GM23338 (cell line): ENCODE results near the gene LEMD2. TPM values are rescaled to one million over a fixed set of nuclear protein-coding genes. Genes with fewer than 3 reads are reported as not detected.

Experiments used
- ATAC-seq: fragments of 200-7000 bp; cut with Tn5 transposase; 3 replicates; pipeline ENCODE4 v1.9.1; 2020
- DNase-seq: peaks from one replicate; pipeline ENCODE4 v3.0.0-alpha.2; 2015; ENCODE audit warnings: low spot score
- H2AFZ ChIP-seq: fragments of 200-600 bp; sonication (generic); 2 replicates; pipeline ENCODE4 v1.8.0; 2016; ENCODE audit warnings: antibody characterized with exemption, mild to moderate bottlenecking, moderate library complexity
- H3F3A ChIP-seq: fragments of 200-600 bp; sonication (generic); replicated peaks from 2 replicates; pipeline ENCODE4 v1.8.0; 2017; ENCODE audit warnings: antibody characterized with exemption, mixed run types, low read depth
- H3K27ac ChIP-seq: fragments of 200-600 bp; sonication (generic); 2 replicates; pipeline ENCODE4 v1.6.1; 2016; ENCODE audit warnings: low read depth
- H3K27me3 ChIP-seq: fragments of 200-600 bp; sonication (generic); 2 replicates; pipeline ENCODE4 v1.8.0; 2016; ENCODE audit warnings: mild to moderate bottlenecking, mixed run types, moderate library complexity; ENCODE audit not compliant: insufficient read depth
- H3K36me3 ChIP-seq: fragments of 200-600 bp; sonication (generic); 2 replicates; pipeline ENCODE4 v1.8.0; 2016; ENCODE audit warnings: mild to moderate bottlenecking; ENCODE audit not compliant: insufficient read depth
- H3K4me1 ChIP-seq: fragments of 200-600 bp; sonication (generic); 2 replicates; pipeline ENCODE4 v1.8.0; 2016; ENCODE audit warnings: mild to moderate bottlenecking, moderate library complexity; ENCODE audit not compliant: insufficient read depth
- H3K4me2 ChIP-seq: fragments of 200-600 bp; sonication (generic); 2 replicates; pipeline ENCODE4 v1.7.1; 2017; ENCODE audit warnings: mixed run types
- H3K4me3 ChIP-seq: fragments of 200-600 bp; sonication (generic); 2 replicates; pipeline ENCODE4 v1.6.1; 2016; ENCODE audit warnings: mixed run types
- H3K79me2 ChIP-seq: fragments of 200-600 bp; sonication (generic); replicated peaks from 2 replicates; pipeline ENCODE4 v1.8.0; 2017; ENCODE audit warnings: mild to moderate bottlenecking; ENCODE audit not compliant: insufficient read depth
- H3K9me2 ChIP-seq: fragments of 200-600 bp; sonication (generic); 2 replicates; pipeline ENCODE4 v1.8.0; 2017; ENCODE audit not compliant: insufficient read depth
- H4K20me1 ChIP-seq: fragments of 200-600 bp; sonication (generic); replicated peaks from 2 replicates; pipeline ENCODE4 v1.8.0; 2017; ENCODE audit warnings: mild to moderate bottlenecking; ENCODE audit not compliant: insufficient read depth
- H3K27ac Mint-ChIP-seq: 2 replicates; pipeline ENCODE4 v1.8.0; 2020; ENCODE audit warnings: inconsistent platforms, mild to moderate bottlenecking, moderate library complexity, mixed read lengths
- H3K27me3 Mint-ChIP-seq: 3 replicates; pipeline ENCODE4 v1.8.0; 2022; ENCODE audit warnings: low read depth, mild to moderate bottlenecking, moderate library complexity, mixed read lengths, inconsistent platforms; ENCODE audit not compliant: insufficient read depth, poor library complexity
- H3K36me3 Mint-ChIP-seq: 3 replicates; pipeline ENCODE4 v1.8.0; 2021; ENCODE audit warnings: low read depth, mild to moderate bottlenecking, inconsistent platforms, moderate library complexity, mixed read lengths
- H3K4me1 Mint-ChIP-seq: 3 replicates; pipeline ENCODE4 v1.8.0; 2020; ENCODE audit warnings: mild to moderate bottlenecking, inconsistent platforms, mixed read lengths
- H3K4me3 Mint-ChIP-seq: 3 replicates; pipeline ENCODE4 v1.8.0; 2021; ENCODE audit warnings: moderate library complexity, mild to moderate bottlenecking, inconsistent platforms, mixed read lengths
- H3K9me3 Mint-ChIP-seq: 3 replicates; pipeline ENCODE4 v1.8.0; 2020; ENCODE audit warnings: moderate library complexity, mild to moderate bottlenecking, inconsistent platforms, mixed read lengths
- CREB1 ChIP-seq: fragments of 250-450 bp; sonication (Bioruptor Pico); IDR thresholded peaks from 2 replicates; pipeline ENCODE4 v1.5.0; 2020; ENCODE audit warnings: low read depth, mild to moderate bottlenecking, moderate library complexity
- EZH2 ChIP-seq: fragments of 200-600 bp; sonication (generic); IDR thresholded peaks from one replicate; pipeline ENCODE4 v1.8.0; 2017; ENCODE audit warnings: antibody characterized with exemption, mild to moderate bottlenecking, low read depth; ENCODE audit not compliant: unreplicated experiment
- EZH2phosphoT487 ChIP-seq: fragments of 200-600 bp; sonication (generic); IDR thresholded peaks from one replicate; pipeline ENCODE4 v1.8.1; 2018; ENCODE audit warnings: antibody characterized with exemption; ENCODE audit not compliant: unreplicated experiment
- JUNB ChIP-seq: IDR thresholded peaks from one replicate; pipeline ENCODE4 v1.6.1; 2016; ENCODE audit warnings: antibody characterized with exemption; ENCODE audit not compliant: unreplicated experiment
- NANOG ChIP-seq: IDR thresholded peaks from 2 replicates; pipeline ENCODE4 v1.6.1; 2016; ENCODE audit warnings: antibody characterized with exemption, borderline replicate concordance
- POLR2AphosphoS5 ChIP-seq: IDR thresholded peaks from 2 replicates; pipeline ENCODE4 v1.6.1; 2016; ENCODE audit warnings: antibody characterized with exemption, low read depth
- STAT1 ChIP-seq: IDR thresholded peaks from one replicate; pipeline ENCODE4 v1.6.1; 2016; ENCODE audit warnings: antibody characterized with exemption; ENCODE audit not compliant: unreplicated experiment
- ZNF114 ChIP-seq: fragments of 250-450 bp; sonication (Bioruptor Pico); IDR thresholded peaks from 2 replicates; pipeline ENCODE4 v1.5.0; 2020; ENCODE audit warnings: mild to moderate bottlenecking, moderate library complexity
- ZNF331 ChIP-seq: fragments of 250-450 bp; sonication (Bioruptor Pico); IDR thresholded peaks from 2 replicates; pipeline ENCODE4 v1.5.0; 2020; ENCODE audit warnings: low read depth, mild to moderate bottlenecking, moderate library complexity
- polyA plus RNA-seq: library from polyadenylated mRNA; unstranded; fragments of >200 nt; fragmentation: Nextera tagmentation; extraction: Ambion mirVana; gene quantifications from 2 replicates; pipeline ENCODE4 v1.2.1, GENCODE V29; 2016
- total RNA-seq: library from RNA; depleted of rRNA; stranded (reverse); fragments of >200 nt; shearing (Covaris generic); gene quantifications from 2 replicates; pipeline ENCODE4 v1.2.3, GENCODE V29; 2014
- TF ChIP-seq, protein P1 (sequence below): IDR thresholded peaks from 2 replicates; pipeline ENCODE4 v1.6.1; 2016; ENCODE audit warnings: antibody characterized with exemption
- TF ChIP-seq, protein P2 (sequence below): fragments of 250-450 bp; sonication (Bioruptor Pico); IDR thresholded peaks from 2 replicates; pipeline ENCODE4 v1.5.0; 2020; ENCODE audit warnings: mild to moderate bottlenecking, moderate library complexity
- TF ChIP-seq, protein P3 (sequence below): IDR thresholded peaks from one replicate; pipeline ENCODE4 v1.6.1; 2018; ENCODE audit warnings: antibody characterized with exemption; ENCODE audit not compliant: unreplicated experiment

Gene LEMD2
- total and polyA plus RNA-seq, 2 experiments from 2014 or later = 28.6 to 64.7 TPM

DNA sequence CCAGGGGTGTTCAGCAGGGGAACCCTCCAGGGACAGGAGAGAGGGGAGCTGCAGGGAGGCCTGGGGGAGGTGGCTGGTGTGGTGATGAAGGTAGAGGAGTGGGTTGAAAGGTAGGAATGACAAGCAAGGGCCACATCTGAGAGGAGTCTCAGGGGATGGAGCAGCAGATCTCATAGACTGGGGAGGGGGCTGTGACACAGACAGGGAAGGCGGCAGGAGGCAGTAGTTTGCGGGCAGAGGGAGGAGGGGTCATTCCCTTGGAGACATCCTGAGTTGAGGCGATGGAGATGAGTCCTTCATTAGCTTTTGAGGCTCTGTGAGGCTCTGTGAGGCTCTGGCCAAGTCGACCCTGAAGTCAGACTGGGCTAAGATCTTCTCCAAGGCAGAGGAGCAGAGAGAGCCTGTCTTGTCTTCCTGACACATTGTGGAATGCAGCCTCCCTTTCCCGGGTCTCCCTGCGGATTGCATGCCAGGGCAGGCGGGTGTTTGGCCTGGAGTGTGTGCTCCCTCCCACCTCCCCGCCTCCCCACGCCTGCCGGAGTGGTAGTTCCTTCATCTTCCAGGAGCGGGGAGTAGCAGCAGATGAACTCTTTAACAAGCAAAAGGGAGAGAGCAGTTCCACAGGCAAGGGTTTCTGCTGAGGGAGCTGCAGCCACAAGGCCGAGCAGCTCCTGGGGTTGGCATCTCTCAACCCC, 49.2 kb upstream of the LEMD2 start (continued):
- TF ChIP-seq, protein P1, sequence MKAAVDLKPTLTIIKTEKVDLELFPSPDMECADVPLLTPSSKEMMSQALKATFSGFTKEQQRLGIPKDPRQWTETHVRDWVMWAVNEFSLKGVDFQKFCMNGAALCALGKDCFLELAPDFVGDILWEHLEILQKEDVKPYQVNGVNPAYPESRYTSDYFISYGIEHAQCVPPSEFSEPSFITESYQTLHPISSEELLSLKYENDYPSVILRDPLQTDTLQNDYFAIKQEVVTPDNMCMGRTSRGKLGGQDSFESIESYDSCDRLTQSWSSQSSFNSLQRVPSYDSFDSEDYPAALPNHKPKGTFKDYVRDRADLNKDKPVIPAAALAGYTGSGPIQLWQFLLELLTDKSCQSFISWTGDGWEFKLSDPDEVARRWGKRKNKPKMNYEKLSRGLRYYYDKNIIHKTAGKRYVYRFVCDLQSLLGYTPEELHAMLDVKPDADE = no peak

DNA sequence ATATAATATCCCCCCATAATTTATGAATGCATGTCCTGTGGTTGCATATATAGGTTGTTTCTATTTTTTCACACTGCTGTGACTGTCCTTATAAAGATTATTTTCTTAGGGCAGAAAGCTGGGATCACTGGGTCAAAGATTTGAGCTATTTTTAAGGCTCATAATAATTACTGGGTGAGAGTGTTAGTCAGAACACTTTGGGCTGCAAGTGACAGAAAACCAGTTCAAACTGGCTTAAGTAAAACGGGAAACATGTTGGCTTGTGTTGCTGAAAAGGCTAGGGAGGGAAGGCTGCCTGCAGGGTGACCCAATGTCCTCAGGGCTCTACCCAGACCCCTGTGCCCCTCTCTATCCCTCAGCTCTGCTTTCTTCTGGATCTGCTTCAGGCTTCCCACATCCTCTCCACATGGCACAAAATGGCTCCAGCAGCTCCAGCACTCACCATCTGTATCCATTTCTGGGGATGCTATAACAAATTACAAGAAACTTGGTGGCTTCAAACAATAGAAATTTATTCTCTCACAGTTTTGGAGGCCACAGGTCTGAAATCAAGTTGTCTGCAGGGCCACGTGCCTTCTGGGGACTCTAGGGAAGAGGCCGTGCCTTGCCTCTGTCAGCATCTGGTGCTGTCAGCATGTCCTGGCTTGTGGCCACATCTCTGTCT, 48.0 kb upstream of the LEMD2 start:
- ATAC-seq (no peak), DNase-seq (no peak)
- Histone ChIP-seq H2AFZ (no peak overlapping the region), H4K20me1 (no peaks in the 10 kb centered on the region), H3K36me3 (no peaks in the 10 kb centered on the region), H3K27ac (no peak overlapping the region), H3K27me3 (no peaks in the 10 kb centered on the region), H3K79me2 (no peaks in the 10 kb centered on the region), H3K4me2 (no peak overlapping the region), H3K4me1 (peaks cover 22% of the 10 kb centered on the region), H3K4me3 (no peak overlapping the region), H3F3A (no peaks in the 10 kb centered on the region), H3K9me2 (no peaks in the 10 kb centered on the region)
- H3K4me3 Mint-ChIP-seq = no peak overlapping the region
- no peak overlapping the region for H3K27ac Mint-ChIP-seq
- H3K27me3 Mint-ChIP-seq = peaks cover 18% of the 10 kb centered on the region
- peaks cover 16% of the 10 kb centered on the region for H3K36me3 Mint-ChIP-seq
- TF ChIP-seq STAT1 (no peak), ZNF331 (CRISPR knock-in tag) (no peak), POLR2AphosphoS5 (no peak), CREB1 (no peak), JUNB (no peak), ZNF114 (CRISPR knock-in tag) (no peak), EZH2phosphoT487 (no peak), NANOG (no peak), EZH2 (no peak)
- TF ChIP-seq, protein P2, sequence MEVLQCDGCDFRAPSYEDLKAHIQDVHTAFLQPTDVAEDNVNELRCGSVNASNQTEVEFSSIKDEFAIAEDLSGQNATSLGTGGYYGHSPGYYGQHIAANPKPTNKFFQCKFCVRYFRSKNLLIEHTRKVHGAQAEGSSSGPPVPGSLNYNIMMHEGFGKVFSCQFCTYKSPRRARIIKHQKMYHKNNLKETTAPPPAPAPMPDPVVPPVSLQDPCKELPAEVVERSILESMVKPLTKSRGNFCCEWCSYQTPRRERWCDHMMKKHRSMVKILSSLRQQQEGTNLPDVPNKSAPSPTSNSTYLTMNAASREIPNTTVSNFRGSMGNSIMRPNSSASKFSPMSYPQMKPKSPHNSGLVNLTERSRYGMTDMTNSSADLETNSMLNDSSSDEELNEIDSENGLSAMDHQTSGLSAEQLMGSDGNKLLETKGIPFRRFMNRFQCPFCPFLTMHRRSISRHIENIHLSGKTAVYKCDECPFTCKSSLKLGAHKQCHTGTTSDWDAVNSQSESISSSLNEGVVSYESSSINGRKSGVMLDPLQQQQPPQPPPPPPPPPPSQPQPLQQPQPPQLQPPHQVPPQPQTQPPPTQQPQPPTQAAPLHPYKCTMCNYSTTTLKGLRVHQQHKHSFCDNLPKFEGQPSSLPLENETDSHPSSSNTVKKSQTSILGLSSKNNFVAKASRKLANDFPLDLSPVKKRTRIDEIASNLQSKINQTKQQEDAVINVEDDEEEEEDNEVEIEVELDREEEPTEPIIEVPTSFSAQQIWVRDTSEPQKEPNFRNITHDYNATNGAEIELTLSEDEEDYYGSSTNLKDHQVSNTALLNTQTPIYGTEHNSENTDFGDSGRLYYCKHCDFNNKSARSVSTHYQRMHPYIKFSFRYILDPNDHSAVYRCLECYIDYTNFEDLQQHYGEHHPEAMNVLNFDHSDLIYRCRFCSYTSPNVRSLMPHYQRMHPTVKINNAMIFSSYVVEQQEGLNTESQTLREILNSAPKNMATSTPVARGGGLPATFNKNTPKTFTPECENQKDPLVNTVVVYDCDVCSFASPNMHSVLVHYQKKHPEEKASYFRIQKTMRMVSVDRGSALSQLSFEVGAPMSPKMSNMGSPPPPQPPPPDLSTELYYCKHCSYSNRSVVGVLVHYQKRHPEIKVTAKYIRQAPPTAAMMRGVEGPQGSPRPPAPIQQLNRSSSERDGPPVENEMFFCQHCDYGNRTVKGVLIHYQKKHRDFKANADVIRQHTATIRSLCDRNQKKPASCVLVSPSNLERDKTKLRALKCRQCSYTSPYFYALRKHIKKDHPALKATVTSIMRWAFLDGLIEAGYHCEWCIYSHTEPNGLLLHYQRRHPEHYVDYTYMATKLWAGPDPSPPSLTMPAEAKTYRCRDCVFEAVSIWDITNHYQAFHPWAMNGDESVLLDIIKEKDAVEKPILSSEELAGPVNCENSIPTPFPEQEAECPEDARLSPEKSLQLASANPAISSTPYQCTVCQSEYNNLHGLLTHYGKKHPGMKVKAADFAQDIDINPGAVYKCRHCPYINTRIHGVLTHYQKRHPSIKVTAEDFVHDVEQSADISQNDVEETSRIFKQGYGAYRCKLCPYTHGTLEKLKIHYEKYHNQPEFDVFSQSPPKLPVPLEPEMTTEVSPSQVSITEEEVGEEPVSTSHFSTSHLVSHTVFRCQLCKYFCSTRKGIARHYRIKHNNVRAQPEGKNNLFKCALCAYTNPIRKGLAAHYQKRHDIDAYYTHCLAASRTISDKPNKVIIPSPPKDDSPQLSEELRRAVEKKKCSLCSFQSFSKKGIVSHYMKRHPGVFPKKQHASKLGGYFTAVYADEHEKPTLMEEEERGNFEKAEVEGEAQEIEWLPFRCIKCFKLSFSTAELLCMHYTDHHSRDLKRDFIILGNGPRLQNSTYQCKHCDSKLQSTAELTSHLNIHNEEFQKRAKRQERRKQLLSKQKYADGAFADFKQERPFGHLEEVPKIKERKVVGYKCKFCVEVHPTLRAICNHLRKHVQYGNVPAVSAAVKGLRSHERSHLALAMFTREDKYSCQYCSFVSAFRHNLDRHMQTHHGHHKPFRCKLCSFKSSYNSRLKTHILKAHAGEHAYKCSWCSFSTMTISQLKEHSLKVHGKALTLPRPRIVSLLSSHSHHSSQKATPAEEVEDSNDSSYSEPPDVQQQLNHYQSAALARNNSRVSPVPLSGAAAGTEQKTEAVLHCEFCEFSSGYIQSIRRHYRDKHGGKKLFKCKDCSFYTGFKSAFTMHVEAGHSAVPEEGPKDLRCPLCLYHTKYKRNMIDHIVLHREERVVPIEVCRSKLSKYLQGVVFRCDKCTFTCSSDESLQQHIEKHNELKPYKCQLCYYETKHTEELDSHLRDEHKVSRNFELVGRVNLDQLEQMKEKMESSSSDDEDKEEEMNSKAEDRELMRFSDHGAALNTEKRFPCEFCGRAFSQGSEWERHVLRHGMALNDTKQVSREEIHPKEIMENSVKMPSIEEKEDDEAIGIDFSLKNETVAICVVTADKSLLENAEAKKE (CRISPR knock-in tag) = no peak
- TF ChIP-seq, protein P3, sequence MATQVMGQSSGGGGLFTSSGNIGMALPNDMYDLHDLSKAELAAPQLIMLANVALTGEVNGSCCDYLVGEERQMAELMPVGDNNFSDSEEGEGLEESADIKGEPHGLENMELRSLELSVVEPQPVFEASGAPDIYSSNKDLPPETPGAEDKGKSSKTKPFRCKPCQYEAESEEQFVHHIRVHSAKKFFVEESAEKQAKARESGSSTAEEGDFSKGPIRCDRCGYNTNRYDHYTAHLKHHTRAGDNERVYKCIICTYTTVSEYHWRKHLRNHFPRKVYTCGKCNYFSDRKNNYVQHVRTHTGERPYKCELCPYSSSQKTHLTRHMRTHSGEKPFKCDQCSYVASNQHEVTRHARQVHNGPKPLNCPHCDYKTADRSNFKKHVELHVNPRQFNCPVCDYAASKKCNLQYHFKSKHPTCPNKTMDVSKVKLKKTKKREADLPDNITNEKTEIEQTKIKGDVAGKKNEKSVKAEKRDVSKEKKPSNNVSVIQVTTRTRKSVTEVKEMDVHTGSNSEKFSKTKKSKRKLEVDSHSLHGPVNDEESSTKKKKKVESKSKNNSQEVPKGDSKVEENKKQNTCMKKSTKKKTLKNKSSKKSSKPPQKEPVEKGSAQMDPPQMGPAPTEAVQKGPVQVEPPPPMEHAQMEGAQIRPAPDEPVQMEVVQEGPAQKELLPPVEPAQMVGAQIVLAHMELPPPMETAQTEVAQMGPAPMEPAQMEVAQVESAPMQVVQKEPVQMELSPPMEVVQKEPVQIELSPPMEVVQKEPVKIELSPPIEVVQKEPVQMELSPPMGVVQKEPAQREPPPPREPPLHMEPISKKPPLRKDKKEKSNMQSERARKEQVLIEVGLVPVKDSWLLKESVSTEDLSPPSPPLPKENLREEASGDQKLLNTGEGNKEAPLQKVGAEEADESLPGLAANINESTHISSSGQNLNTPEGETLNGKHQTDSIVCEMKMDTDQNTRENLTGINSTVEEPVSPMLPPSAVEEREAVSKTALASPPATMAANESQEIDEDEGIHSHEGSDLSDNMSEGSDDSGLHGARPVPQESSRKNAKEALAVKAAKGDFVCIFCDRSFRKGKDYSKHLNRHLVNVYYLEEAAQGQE = no peak
- TF ChIP-seq, protein P1 = no peak
- peaks cover 28% of the 10 kb centered on the region for H3K4me1 Mint-ChIP-seq
- H3K9me3 Mint-ChIP-seq = peaks cover 26% of the 10 kb centered on the region
